H9 (cell line): ENCODE data around the gene OMA1. TPM values are rescaled to one million over a fixed set of nuclear protein-coding genes. Genes with fewer than 3 reads are reported as not detected.
A peak's percentile ranks its signal among the peaks of the same experiment; 100 is the strongest.

ENCODE experiments used
- DNase-seq: peaks from one replicate; pipeline ENCODE4 v3.0.0-alpha.2; 2017
- H2AFZ ChIP-seq: one replicate; pipeline ENCODE4 v1.6.1; 2013; ENCODE audit warnings: mild to moderate bottlenecking, low read length, control low read depth, moderate library complexity
- H2AK5ac ChIP-seq: 2 replicates; pipeline ENCODE4 v1.6.1; 2013; ENCODE audit warnings: low read length, control low read depth, mixed read lengths; ENCODE audit not compliant: insufficient read length
- H2BK120ac ChIP-seq: one replicate; pipeline ENCODE4 v1.6.1; 2013; ENCODE audit warnings: low read depth, mild to moderate bottlenecking, low read length, control low read depth, inconsistent platforms; ENCODE audit not compliant: poor library complexity, severe bottlenecking
- H2BK12ac ChIP-seq: 2 replicates; pipeline ENCODE4 v1.6.1; 2013; ENCODE audit warnings: low read length, control low read depth, mixed read lengths, low read depth; ENCODE audit not compliant: insufficient read length
- H2BK15ac ChIP-seq: 2 replicates; pipeline ENCODE4 v1.6.1; 2013; ENCODE audit warnings: low read depth, low read length, control low read depth
- H2BK20ac ChIP-seq: one replicate; pipeline ENCODE4 v1.6.1; 2013; ENCODE audit warnings: low read depth, mild to moderate bottlenecking, low read length, control low read depth, inconsistent platforms; ENCODE audit not compliant: poor library complexity, severe bottlenecking
- H2BK5ac ChIP-seq: 2 replicates; pipeline ENCODE4 v1.6.1; 2013; ENCODE audit warnings: low read length, control low read depth, mixed read lengths; ENCODE audit not compliant: insufficient read length
- H3K14ac ChIP-seq: 2 replicates; pipeline ENCODE4 v1.6.1; 2013; ENCODE audit warnings: low read length, control low read depth; ENCODE audit not compliant: insufficient read depth
- H3K18ac ChIP-seq: 2 replicates; pipeline ENCODE4 v1.6.1; 2013; ENCODE audit warnings: low read depth, mild to moderate bottlenecking, mixed read lengths, low read length, control low read depth; ENCODE audit not compliant: insufficient read length
- H3K23ac ChIP-seq: 2 replicates; pipeline ENCODE4 v1.6.1; 2013; ENCODE audit warnings: low read length, control low read depth, mixed read lengths, low read depth; ENCODE audit not compliant: insufficient read length
- H3K23me2 ChIP-seq: 2 replicates; pipeline ENCODE4 v1.6.1; 2013; ENCODE audit warnings: low read depth, mild to moderate bottlenecking, mixed read lengths, low read length, control low read depth; ENCODE audit not compliant: insufficient read length, poor library complexity, severe bottlenecking
- H3K27ac ChIP-seq: 2 replicates; pipeline ENCODE4 v1.5.1; 2013; ENCODE audit warnings: low read length, control low read depth, mixed read lengths, low read depth; ENCODE audit not compliant: insufficient read length
- H3K27me3 ChIP-seq: 2 replicates; pipeline ENCODE4 v1.6.1; 2013; ENCODE audit warnings: low read length, control low read depth, inconsistent platforms; ENCODE audit not compliant: insufficient read depth
- H3K4ac ChIP-seq: 2 replicates; pipeline ENCODE4 v1.6.1; 2013; ENCODE audit warnings: low read depth, mild to moderate bottlenecking, control low read depth, inconsistent platforms, low read length, moderate library complexity
- H3K4me1 ChIP-seq: 2 replicates; pipeline ENCODE4 v1.6.1; 2013; ENCODE audit warnings: low read length, control low read depth, inconsistent platforms; ENCODE audit not compliant: insufficient read depth
- H3K4me2 ChIP-seq: 2 replicates; pipeline ENCODE4 v1.6.1; 2013; ENCODE audit warnings: low read length, control low read depth, mixed read lengths; ENCODE audit not compliant: insufficient read length, insufficient read depth
- H3K56ac ChIP-seq: 2 replicates; pipeline ENCODE4 v1.6.1; 2013; ENCODE audit warnings: low read depth, mild to moderate bottlenecking, mixed read lengths, low read length, control low read depth; ENCODE audit not compliant: insufficient read length
- H3K79me1 ChIP-seq: 2 replicates; pipeline ENCODE4 v1.6.1; 2013; ENCODE audit warnings: low read depth, mild to moderate bottlenecking, moderate library complexity, low read length, control low read depth, inconsistent platforms; ENCODE audit not compliant: insufficient read depth, poor library complexity, severe bottlenecking
- H3K79me2 ChIP-seq: 2 replicates; pipeline ENCODE4 v1.6.1; 2013; ENCODE audit warnings: low read length, control low read depth, inconsistent platforms; ENCODE audit not compliant: insufficient read depth
- H3K9ac ChIP-seq: 2 replicates; pipeline ENCODE4 v1.6.1; 2013; ENCODE audit warnings: low read length, control low read depth, mixed read lengths; ENCODE audit not compliant: insufficient read length; ENCODE audit errors: extremely low read depth
- H3K9me3 ChIP-seq: one replicate; pipeline ENCODE4 v1.6.1; 2013; ENCODE audit warnings: low read depth, low read length, inconsistent platforms; ENCODE audit not compliant: control insufficient read depth
- H3T11ph ChIP-seq: one replicate; pipeline ENCODE4 v1.6.1; 2013; ENCODE audit warnings: mild to moderate bottlenecking, low read length, control low read depth, inconsistent platforms
- H4K20me1 ChIP-seq: one replicate; pipeline ENCODE4 v1.6.1; 2013; ENCODE audit not compliant: control insufficient read depth, insufficient read length, insufficient read depth
- H4K5ac ChIP-seq: 2 replicates; pipeline ENCODE4 v1.6.1; 2013; ENCODE audit warnings: low read depth, mild to moderate bottlenecking, mixed read lengths, low read length, control low read depth; ENCODE audit not compliant: insufficient read length
- H4K8ac ChIP-seq: replicated peaks from 2 replicates; pipeline ENCODE4 v1.6.1; 2013; ENCODE audit warnings: low read length, control low read depth, mixed read lengths, low read depth; ENCODE audit not compliant: insufficient read length
- H4K91ac ChIP-seq: 2 replicates; pipeline ENCODE4 v1.6.1; 2013; ENCODE audit warnings: low read depth, mild to moderate bottlenecking, moderate library complexity, mixed read lengths, low read length, control low read depth; ENCODE audit not compliant: insufficient read length
- H3K27ac Mint-ChIP-seq, 3 experiments: 2 replicates in 2 of 3; 3 replicates in 1 of 3; pipeline ENCODE4 v1.8.0; 2020 to 2021; ENCODE audit warnings: mixed read lengths in 3 of 3, mild to moderate bottlenecking in 1 of 3, moderate library complexity in 1 of 3
- H3K27me3 Mint-ChIP-seq: 2 replicates; pipeline ENCODE4 v1.8.0; 2021; ENCODE audit warnings: low read depth, mild to moderate bottlenecking, moderate library complexity, mixed read lengths
- H3K36me3 Mint-ChIP-seq, 3 experiments: 2 replicates in 2 of 3; 3 replicates in 1 of 3; pipeline ENCODE4 v1.8.0; 2020 to 2021; ENCODE audit warnings: low read depth in 3 of 3, mixed read lengths in 3 of 3; ENCODE audit not compliant: insufficient read depth in 1 of 3
- H3K4me1 Mint-ChIP-seq, 2 experiments: 2 replicates each; pipeline ENCODE4 v1.8.0; 2020; ENCODE audit warnings: mixed read lengths in 2 of 2
- H3K4me3 Mint-ChIP-seq, 2 experiments: 2 replicates in 1 of 2; 3 replicates in 1 of 2; pipeline ENCODE4 v1.8.0; 2020 to 2021; ENCODE audit warnings: mild to moderate bottlenecking in 2 of 2, mixed read lengths in 2 of 2, moderate library complexity in 1 of 2
- H3K9me3 Mint-ChIP-seq, 2 experiments: 2 replicates in 1 of 2; 3 replicates in 1 of 2; pipeline ENCODE4 v1.8.0; 2020; ENCODE audit warnings: mild to moderate bottlenecking in 2 of 2, mixed read lengths in 2 of 2, moderate library complexity in 1 of 2
- WGBS: extraction: QIAGEN DNeasy Blood & Tissue Kit; methylation state at CpG from one replicate; pipeline ENCODE4 v1.1.7; 2013; ENCODE audit warnings: missing lambda C conversion rate, low lambda C conversion rate, mixed read lengths; ENCODE audit not compliant: insufficient read length; ENCODE audit errors: extremely low coverage; 5-methylcytosine and 5-hydroxymethylcytosine counted together
- total RNA-seq: library from RNA; stranded (reverse); gene quantifications from 2 replicates; pipeline ENCODE4 v1.2.1, GENCODE V29; 2021
- TF ChIP-seq, protein P1 (sequence below): fragments of 200-600 bp; sonication (generic); conservative IDR thresholded peaks from 3 replicates; pipeline ENCODE4 v1.8.0; 2021; ENCODE audit warnings: antibody characterized with exemption, mild to moderate bottlenecking

The OMA1 gene
- total RNA-seq, 1 experiment from 2014 or later: 12.9 TPM

DNA sequence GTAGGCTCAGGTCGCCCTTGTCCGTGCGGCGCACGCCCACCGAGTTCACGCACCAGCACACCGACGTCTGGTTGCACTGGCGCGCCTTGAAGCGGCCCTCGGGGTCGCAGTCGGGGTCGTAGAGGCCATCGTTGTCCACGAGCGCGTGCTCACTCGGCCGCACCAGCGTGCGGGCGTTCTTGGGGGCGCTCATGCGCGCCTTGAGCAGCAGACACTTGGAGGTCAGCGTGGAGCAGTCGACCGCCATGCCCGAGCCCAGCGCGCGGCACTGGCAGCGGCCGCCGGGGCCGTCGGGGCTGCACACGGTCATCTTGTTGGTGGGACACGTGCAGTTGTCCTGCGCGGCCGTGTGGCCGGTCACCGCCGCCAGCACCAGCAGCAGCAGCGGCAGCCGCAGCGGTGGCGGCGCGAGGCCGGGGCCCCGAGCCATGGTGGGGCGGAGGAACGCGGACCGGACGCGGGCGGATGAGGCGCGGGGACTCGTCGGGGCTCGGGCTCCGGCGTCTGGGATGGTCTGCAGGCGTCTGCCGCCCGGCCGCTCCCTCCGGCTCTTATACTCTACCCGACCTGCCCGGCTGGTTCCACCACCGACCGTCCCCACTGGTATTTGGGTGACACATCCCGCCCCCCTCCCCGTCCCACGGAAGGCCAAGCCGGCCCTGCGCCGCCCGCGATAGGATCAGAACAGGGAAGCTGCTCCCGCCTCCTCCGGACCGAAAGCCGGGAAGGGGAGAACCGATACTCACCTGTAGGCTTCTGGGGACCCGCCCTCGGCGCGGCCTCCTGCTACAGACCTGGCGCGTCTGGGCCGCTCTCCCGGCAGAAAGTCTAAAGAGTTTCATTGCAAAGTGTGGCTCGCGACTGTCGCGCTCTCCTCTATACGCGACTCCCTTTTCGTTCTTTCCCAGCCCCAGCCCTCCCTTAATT, 30.5 kb upstream of the OMA1 start, which contains the start of gene TACSTD2:
Gene TACSTD2 (minus strand): TSS at position 526 of the 927 bp plus-strand sequence. CDS start 96 bp downstream, at position 430.
- Histone ChIP-seq H3K79me1 (no peaks in the 10 kb centered on the region), H2BK20ac (no peak within 1 kb of the TSS), H3K79me2 (no peaks in the 10 kb centered on the region), H3K23me2 (peaks cover 5% of the 10 kb centered on the region), H3K14ac (peak within 1 kb of the TSS; percentile 94), H3K27ac (no peak within 1 kb of the TSS), H2AK5ac (no peak within 1 kb of the TSS), H3K56ac (no peak within 1 kb of the TSS), H2BK5ac (no peak within 1 kb of the TSS), H4K20me1 (no peaks in the 10 kb centered on the region), H3K27me3 (peaks cover 15% of the 10 kb centered on the region; the same call in 1 of the 2 replicates), H2AFZ (no peak within 1 kb of the TSS), H3K4ac (no peak within 1 kb of the TSS), H3K4me2 (peak within 1 kb of the TSS; percentile 40), H3K4me1 (peaks cover 2% of the 10 kb centered on the region; the same call in 1 of the 2 replicates), H4K91ac (no peak within 1 kb of the TSS), H4K5ac (no peak within 1 kb of the TSS), H3T11ph (no peak within 1 kb of the TSS), H4K8ac (no peak within 1 kb of the TSS), H3K23ac (no peak within 1 kb of the TSS), H3K9me3 (no peaks in the 10 kb centered on the region), H3K9ac (no peak within 1 kb of the TSS), H2BK12ac (no peak within 1 kb of the TSS), H2BK15ac (no peak within 1 kb of the TSS), H3K18ac (peak within 1 kb of the TSS; percentile 32), H2BK120ac (no peak within 1 kb of the TSS)
- Mint-ChIP-seq H3K27ac (no peak within 1 kb of the TSS), H3K9me3 (peaks cover 0 to 9% of the 10 kb centered on the region in 2 experiments; a peak in 2 of 5 replicates), H3K27me3 (peaks cover 48% of the 10 kb centered on the region), H3K4me1 (peaks cover 19 to 30% of the 10 kb centered on the region in 2 experiments), H3K36me3 (peaks cover 0 to 9% (median 4%) of the 10 kb centered on the region in 3 experiments; a peak in 3 of 7 replicates), H3K4me3 (peak within 1 kb of the TSS; percentile 55 to 78)
- peak; percentile 83 for DNase-seq
- TF ChIP-seq, protein P1, sequence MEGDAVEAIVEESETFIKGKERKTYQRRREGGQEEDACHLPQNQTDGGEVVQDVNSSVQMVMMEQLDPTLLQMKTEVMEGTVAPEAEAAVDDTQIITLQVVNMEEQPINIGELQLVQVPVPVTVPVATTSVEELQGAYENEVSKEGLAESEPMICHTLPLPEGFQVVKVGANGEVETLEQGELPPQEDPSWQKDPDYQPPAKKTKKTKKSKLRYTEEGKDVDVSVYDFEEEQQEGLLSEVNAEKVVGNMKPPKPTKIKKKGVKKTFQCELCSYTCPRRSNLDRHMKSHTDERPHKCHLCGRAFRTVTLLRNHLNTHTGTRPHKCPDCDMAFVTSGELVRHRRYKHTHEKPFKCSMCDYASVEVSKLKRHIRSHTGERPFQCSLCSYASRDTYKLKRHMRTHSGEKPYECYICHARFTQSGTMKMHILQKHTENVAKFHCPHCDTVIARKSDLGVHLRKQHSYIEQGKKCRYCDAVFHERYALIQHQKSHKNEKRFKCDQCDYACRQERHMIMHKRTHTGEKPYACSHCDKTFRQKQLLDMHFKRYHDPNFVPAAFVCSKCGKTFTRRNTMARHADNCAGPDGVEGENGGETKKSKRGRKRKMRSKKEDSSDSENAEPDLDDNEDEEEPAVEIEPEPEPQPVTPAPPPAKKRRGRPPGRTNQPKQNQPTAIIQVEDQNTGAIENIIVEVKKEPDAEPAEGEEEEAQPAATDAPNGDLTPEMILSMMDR: peak; percentile 30; the same call in 2 of the 3 replicates
- no CpG with 5 or more reads among the region's 107 CpGs for WGBS
